ENCODE data around the gene PKD1.

PKD1 gene

GRCh38 chr16:2159175-2159838 is 23.6 kb upstream of the PKD1 start:
- H3K4me3 ChIP-seq (ENCODE audit: insufficient read depth, low read depth, low read length), result no peak overlapping the region
- no peak overlapping the region for H3K27ac ChIP-seq (ENCODE audit: insufficient read depth, low read depth, low read length, poor library complexity, severe bottlenecking)
- H3K36me3 ChIP-seq (ENCODE audit: control insufficient read depth, insufficient read depth, low read length), result no peaks in the 10 kb centered on the region
- no peaks in the 10 kb centered on the region for H3K9me3 ChIP-seq (ENCODE audit: control insufficient read depth, low read length)
- H3K4me1 ChIP-seq (ENCODE audit: control insufficient read depth, insufficient read depth, low read length), result peaks cover 39% of the 10 kb centered on the region
- H3K27me3 ChIP-seq (ENCODE audit: control insufficient read depth, insufficient read depth, low read length, poor library complexity, severe bottlenecking), result no peaks in the 10 kb centered on the region
- 78 to 82% methylated on average over 24 of the region's 24 CpGs for WGBS, 2 experiments

DNA sequence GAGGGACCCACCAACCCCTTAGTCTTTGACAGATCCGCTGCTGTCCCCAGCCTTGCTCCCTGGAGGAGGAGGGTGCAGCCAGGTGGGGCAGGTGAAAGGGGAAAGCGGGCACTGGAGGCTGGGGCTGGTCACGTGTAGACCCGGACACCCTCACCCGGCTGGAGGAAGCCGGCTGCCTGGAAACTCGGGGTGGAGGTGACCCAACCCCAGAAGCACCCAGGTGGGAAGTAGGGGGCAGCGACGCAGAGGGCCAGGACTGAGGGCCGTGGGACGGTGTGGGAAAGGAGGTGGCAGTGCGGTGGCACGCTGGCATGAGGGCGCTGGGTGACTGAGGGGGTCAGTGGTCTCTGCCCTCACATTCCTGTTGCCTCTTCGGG is 22.6 kb upstream of the PKD1 start:
- Histone ChIP-seq H3K36me3 (ENCODE audit: control insufficient read depth, insufficient read depth, low read length) (peaks cover 4% of the 10 kb centered on the region), H3K27ac (ENCODE audit: insufficient read depth, low read depth, low read length, poor library complexity, severe bottlenecking) (no peak overlapping the region), H3K27me3 (ENCODE audit: control insufficient read depth, insufficient read depth, low read length, poor library complexity, severe bottlenecking) (no peaks in the 10 kb centered on the region), H3K4me1 (ENCODE audit: control insufficient read depth, insufficient read depth, low read length) (peaks cover 45% of the 10 kb centered on the region), H3K9me3 (ENCODE audit: control insufficient read depth, low read length) (no peaks in the 10 kb centered on the region), H3K4me3 (ENCODE audit: insufficient read depth, low read depth, low read length) (no peak overlapping the region)
- 92 to 93% methylated on average over 15 of the region's 15 CpGs for WGBS, 2 experiments

DNA sequence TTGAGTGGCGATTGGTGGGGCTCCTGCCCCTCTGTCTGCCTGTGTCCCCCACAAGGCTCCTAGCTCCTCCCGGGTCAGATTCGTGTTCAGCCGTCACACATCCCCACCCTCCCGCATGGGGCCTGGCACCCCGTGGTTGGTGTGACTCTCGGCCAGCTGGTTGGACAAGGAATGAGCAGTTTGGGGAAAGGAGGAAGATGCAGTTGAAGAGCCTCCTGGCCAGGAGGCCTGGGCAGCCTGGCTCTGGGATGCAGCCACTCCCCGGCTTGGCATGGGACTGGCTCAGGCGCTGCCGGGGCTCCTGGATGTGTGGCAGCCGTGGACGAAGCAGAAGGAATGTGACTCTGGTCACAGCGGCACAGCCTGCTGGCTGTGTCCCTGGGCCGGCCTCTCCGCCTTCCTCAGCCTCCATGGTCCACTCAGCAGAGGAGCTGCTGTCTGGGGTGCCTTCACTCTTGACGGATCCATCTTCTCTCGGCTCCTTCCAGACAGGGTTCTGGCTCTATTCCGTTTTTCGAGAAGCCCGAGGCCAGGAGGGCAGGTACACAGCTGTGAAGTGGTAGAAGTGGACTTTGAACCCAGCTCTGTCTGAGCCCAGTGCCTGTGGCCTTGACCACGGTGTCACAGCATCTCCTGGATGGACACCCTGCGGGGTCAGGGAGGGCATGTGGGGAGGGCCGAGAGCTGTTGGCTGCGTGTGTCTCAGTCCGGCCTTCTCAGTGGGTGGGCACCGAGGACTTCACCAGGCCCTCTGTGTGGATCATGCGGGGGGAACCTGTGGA is 22.0 kb upstream of the PKD1 start:
- no peak overlapping the region for H3K27ac ChIP-seq (ENCODE audit: insufficient read depth, low read depth, low read length, poor library complexity, severe bottlenecking)
- peaks cover 4% of the 10 kb centered on the region for H3K36me3 ChIP-seq (ENCODE audit: control insufficient read depth, insufficient read depth, low read length)
- H3K27me3 ChIP-seq (ENCODE audit: control insufficient read depth, insufficient read depth, low read length, poor library complexity, severe bottlenecking), result no peaks in the 10 kb centered on the region
- no peaks in the 10 kb centered on the region for H3K9me3 ChIP-seq (ENCODE audit: control insufficient read depth, low read length)
- 93 to 94% methylated on average over 27 of the region's 27 CpGs for WGBS, 2 experiments
- peaks cover 49% of the 10 kb centered on the region for H3K4me1 ChIP-seq (ENCODE audit: control insufficient read depth, insufficient read depth, low read length)
- H3K4me3 ChIP-seq (ENCODE audit: insufficient read depth, low read depth, low read length), result no peak overlapping the region

- Histone ChIP-seq H3K27ac (ENCODE audit: insufficient read depth, low read depth, low read length, poor library complexity, severe bottlenecking) (no peak overlapping the region), H3K9me3 (ENCODE audit: control insufficient read depth, low read length) (no peaks in the 10 kb centered on the region), H3K27me3 (ENCODE audit: control insufficient read depth, insufficient read depth, low read length, poor library complexity, severe bottlenecking) (no peaks in the 10 kb centered on the region), H3K4me3 (ENCODE audit: insufficient read depth, low read depth, low read length) (peak overlapping the region; percentile 70), H3K4me1 (ENCODE audit: control insufficient read depth, insufficient read depth, low read length) (peaks cover 57% of the 10 kb centered on the region), H3K36me3 (ENCODE audit: control insufficient read depth, insufficient read depth, low read length) (peaks cover 4% of the 10 kb centered on the region)
- 79 to 83% methylated on average over 5 of the region's 5 CpGs for WGBS, 2 experiments
Observed at GRCh38 chr16:2156849-2157224, 21.1 kb upstream of the PKD1 start.

DNA sequence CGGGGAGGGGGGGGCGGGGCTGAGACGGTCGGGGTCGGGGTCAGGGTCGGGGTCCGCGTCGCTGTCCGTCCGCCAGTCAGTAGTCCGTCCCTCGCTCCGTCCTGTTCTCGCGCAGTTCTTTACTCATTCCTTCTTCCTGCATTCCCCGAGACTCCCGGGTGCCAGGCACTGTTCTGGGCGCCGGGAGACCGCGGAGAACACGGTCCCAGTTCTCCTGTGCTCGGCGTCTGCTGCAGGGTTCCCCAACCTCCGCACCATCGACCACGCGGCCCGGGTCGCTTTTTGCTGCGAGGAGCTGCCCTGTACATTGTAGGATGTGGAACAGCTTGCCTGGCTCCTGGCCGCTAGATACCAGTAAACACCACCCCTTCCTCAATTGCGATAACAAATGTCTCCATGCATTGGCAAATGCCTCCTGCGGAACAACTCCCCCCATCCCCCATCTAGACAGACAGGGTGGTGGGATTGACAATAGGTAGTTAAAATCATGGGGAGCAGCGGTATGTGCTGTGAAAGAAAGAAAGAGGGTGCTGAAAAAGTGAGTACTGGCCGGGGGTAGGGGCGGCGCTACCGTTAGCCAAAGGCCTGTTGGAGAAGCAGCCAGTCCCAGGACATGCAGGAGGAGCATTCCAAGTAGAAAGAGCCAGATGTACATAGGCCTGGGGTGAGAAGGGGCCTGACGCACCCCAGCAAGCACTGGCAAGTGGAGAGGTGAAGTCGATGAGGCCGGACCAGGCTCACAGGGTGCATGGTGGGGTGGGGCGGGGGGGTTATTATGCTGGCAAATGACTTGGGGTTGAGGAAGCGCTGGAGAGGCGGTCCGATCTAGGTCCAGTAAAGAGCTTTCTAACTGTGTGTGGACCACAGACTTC is 20.5 kb upstream of the PKD1 start:
- 8 to 9% methylated on average over 45 to 46 of the region's 47 CpGs for WGBS, 2 experiments
- no peaks in the 10 kb centered on the region for H3K9me3 ChIP-seq (ENCODE audit: control insufficient read depth, low read length)
- H3K27me3 ChIP-seq (ENCODE audit: control insufficient read depth, insufficient read depth, low read length, poor library complexity, severe bottlenecking), result no peaks in the 10 kb centered on the region
- peak overlapping the region; percentile 2 for H3K27ac ChIP-seq (ENCODE audit: insufficient read depth, low read depth, low read length, poor library complexity, severe bottlenecking)
- peaks cover 63% of the 10 kb centered on the region for H3K4me1 ChIP-seq (ENCODE audit: control insufficient read depth, insufficient read depth, low read length)
- H3K36me3 ChIP-seq (ENCODE audit: control insufficient read depth, insufficient read depth, low read length), result peaks cover 4% of the 10 kb centered on the region
- H3K4me3 ChIP-seq (ENCODE audit: insufficient read depth, low read depth, low read length), result peak overlapping the region; percentile 70

- no peaks in the 10 kb centered on the region for H3K9me3 ChIP-seq (ENCODE audit: control insufficient read depth, low read length)
- H3K27me3 ChIP-seq (ENCODE audit: control insufficient read depth, insufficient read depth, low read length, poor library complexity, severe bottlenecking), result peaks cover 2% of the 10 kb centered on the region
- H3K4me3 ChIP-seq (ENCODE audit: insufficient read depth, low read depth, low read length), result peak within 1 kb of the TSS; percentile 81
- WGBS, 2 experiments, result 0% methylated on average over 94 of the region's 94 CpGs
- peaks cover 4% of the 10 kb centered on the region for H3K36me3 ChIP-seq (ENCODE audit: control insufficient read depth, insufficient read depth, low read length)
- peaks cover 62% of the 10 kb centered on the region for H3K4me1 ChIP-seq (ENCODE audit: control insufficient read depth, insufficient read depth, low read length)
- H3K27ac ChIP-seq (ENCODE audit: insufficient read depth, low read depth, low read length, poor library complexity, severe bottlenecking), result peak within 1 kb of the TSS; percentile 2
Observed at GRCh38 chr16:2155091-2155950, 19.6 kb upstream of the PKD1 start, which contains the start of gene TRAF7. Gene TRAF7 (plus strand): TSS chr16:2155782. CDS start chr16:2163921, 8,139 bp downstream.

DNA sequence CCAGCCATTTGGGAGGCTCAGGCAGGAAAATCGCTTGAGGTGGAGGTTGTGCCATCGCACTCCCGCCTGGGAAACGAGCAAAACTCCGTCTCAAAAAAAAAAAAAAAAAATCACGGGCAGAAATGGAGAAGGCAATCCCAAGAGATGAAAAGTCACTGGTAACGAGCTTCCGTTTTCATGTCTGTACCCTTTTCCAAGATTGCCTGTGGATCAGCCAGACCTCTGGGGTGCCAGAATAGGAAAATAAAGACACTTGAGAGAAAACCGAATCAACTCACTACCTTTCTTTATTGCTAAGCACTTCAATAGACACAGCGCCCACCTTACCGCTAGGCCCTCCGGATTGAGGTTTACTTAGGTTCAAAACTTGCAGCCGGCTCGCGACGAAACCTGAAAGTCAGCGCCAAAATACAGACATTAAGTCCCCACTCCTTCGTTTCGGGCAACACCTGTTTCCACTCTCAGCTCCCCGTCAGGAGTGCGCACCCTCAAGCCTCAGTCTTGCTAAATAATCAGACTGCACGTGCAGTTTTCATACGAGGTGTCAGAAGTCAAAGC is 18.9 kb upstream of the PKD1 start:
- 1% methylated on average over 23 of the region's 23 CpGs for WGBS, 2 experiments
- Histone ChIP-seq H3K27me3 (ENCODE audit: control insufficient read depth, insufficient read depth, low read length, poor library complexity, severe bottlenecking) (peaks cover 8% of the 10 kb centered on the region), H3K4me1 (ENCODE audit: control insufficient read depth, insufficient read depth, low read length) (peaks cover 63% of the 10 kb centered on the region), H3K27ac (ENCODE audit: insufficient read depth, low read depth, low read length, poor library complexity, severe bottlenecking) (no peak overlapping the region), H3K9me3 (ENCODE audit: control insufficient read depth, low read length) (no peaks in the 10 kb centered on the region), H3K36me3 (ENCODE audit: control insufficient read depth, insufficient read depth, low read length) (peaks cover 4% of the 10 kb centered on the region), H3K4me3 (ENCODE audit: insufficient read depth, low read depth, low read length) (peak overlapping the region; percentile 81)

GRCh38 chr16:2152695-2153506 is 17.2 kb upstream of the PKD1 start:
- 52 to 55% methylated on average over 25 of the region's 25 CpGs for WGBS, 2 experiments
- Histone ChIP-seq H3K27ac (ENCODE audit: insufficient read depth, low read depth, low read length, poor library complexity, severe bottlenecking) (no peak overlapping the region), H3K4me3 (ENCODE audit: insufficient read depth, low read depth, low read length) (peak overlapping the region; percentile 81), H3K36me3 (ENCODE audit: control insufficient read depth, insufficient read depth, low read length) (peaks cover 4% of the 10 kb centered on the region), H3K4me1 (ENCODE audit: control insufficient read depth, insufficient read depth, low read length) (peaks cover 54% of the 10 kb centered on the region), H3K9me3 (ENCODE audit: control insufficient read depth, low read length) (no peaks in the 10 kb centered on the region), H3K27me3 (ENCODE audit: control insufficient read depth, insufficient read depth, low read length, poor library complexity, severe bottlenecking) (peaks cover 12% of the 10 kb centered on the region)

Data from ectodermal cell (in vitro differentiated cells).